DOHH2 (cell line): ENCODE data around the gene PTMS.
A peak's percentile ranks its signal among the peaks of the same experiment; 100 is the strongest.

ENCODE experiments used
- H3F3A ChIP-seq: fragments of 200-600 bp; sonication (generic), shearing (Covaris generic); 2 replicates; pipeline ENCODE4 v1.6.0; 2016; ENCODE audit warnings: antibody characterized with exemption, mild to moderate bottlenecking; ENCODE audit not compliant: control insufficient read depth, insufficient read depth
- H3K27ac ChIP-seq: fragments of 200-600 bp; sonication (generic); 2 replicates; pipeline ENCODE4 v1.5.1; 2014; ENCODE audit warnings: low read depth, mild to moderate bottlenecking, low read length, moderate library complexity
- H3K27me3 ChIP-seq: fragments of 200-600 bp; sonication (generic); 2 replicates; pipeline ENCODE4 v1.6.1; 2014; ENCODE audit warnings: mild to moderate bottlenecking, low read length, mixed read lengths; ENCODE audit not compliant: control insufficient read depth
- H3K36me3 ChIP-seq: fragments of 200-600 bp; sonication (generic); 2 replicates; pipeline ENCODE4 v1.6.1; 2014; ENCODE audit warnings: mild to moderate bottlenecking, low read length, moderate library complexity, mixed read lengths; ENCODE audit not compliant: control insufficient read depth
- H3K4me1 ChIP-seq: fragments of 200-600 bp; sonication (generic); 2 replicates; pipeline ENCODE4 v1.6.1; 2014; ENCODE audit warnings: mild to moderate bottlenecking, low read length, mixed read lengths; ENCODE audit not compliant: control insufficient read depth
- H3K4me2 ChIP-seq: fragments of 200-600 bp; sonication (generic); 2 replicates; pipeline ENCODE4 v1.6.0; 2014; ENCODE audit warnings: mild to moderate bottlenecking, low read length, moderate library complexity
- H3K4me3 ChIP-seq: fragments of 200-600 bp; sonication (generic); 2 replicates; pipeline ENCODE4 v1.5.1; 2014; ENCODE audit warnings: mild to moderate bottlenecking, low read length, mixed read lengths
- H3K79me2 ChIP-seq: fragments of 200-600 bp; sonication (generic); 2 replicates; pipeline ENCODE4 v1.6.1; 2014; ENCODE audit warnings: mild to moderate bottlenecking, low read length, mixed read lengths; ENCODE audit not compliant: control insufficient read depth
- H3K9me2 ChIP-seq: fragments of 200-600 bp; sonication (generic); replicated peaks from 2 replicates; pipeline ENCODE4 v1.6.1; 2014; ENCODE audit warnings: mild to moderate bottlenecking, low read length, mixed read lengths; ENCODE audit not compliant: control insufficient read depth
- H3K9me3 ChIP-seq: fragments of 200-600 bp; sonication (generic); 2 replicates; pipeline ENCODE4 v1.6.1; 2014; ENCODE audit warnings: antibody characterized with exemption, low read length, mixed read lengths; ENCODE audit not compliant: control insufficient read depth, insufficient read depth
- H4K20me1 ChIP-seq: fragments of 200-600 bp; sonication (generic); 2 replicates; pipeline ENCODE4 v1.6.0; 2014; ENCODE audit warnings: low read depth, mild to moderate bottlenecking, antibody characterized with exemption, low read length, moderate library complexity; ENCODE audit not compliant: control insufficient read depth, insufficient read depth
- CTCF ChIP-seq: fragments of 200-600 bp; sonication (generic); IDR thresholded peaks from one replicate; pipeline ENCODE4 v1.5.1; 2014; ENCODE audit warnings: antibody characterized with exemption, mild to moderate bottlenecking, low read depth, low read length; ENCODE audit not compliant: poor library complexity, severe bottlenecking
- EZH2phosphoT487 ChIP-seq: fragments of 200-600 bp; sonication (generic); IDR thresholded peaks from 2 replicates; pipeline ENCODE4 v1.6.1; 2017; ENCODE audit warnings: borderline replicate concordance, mild to moderate bottlenecking, antibody characterized with exemption, low read length, moderate library complexity, mixed read lengths

Gene PTMS

DNA sequence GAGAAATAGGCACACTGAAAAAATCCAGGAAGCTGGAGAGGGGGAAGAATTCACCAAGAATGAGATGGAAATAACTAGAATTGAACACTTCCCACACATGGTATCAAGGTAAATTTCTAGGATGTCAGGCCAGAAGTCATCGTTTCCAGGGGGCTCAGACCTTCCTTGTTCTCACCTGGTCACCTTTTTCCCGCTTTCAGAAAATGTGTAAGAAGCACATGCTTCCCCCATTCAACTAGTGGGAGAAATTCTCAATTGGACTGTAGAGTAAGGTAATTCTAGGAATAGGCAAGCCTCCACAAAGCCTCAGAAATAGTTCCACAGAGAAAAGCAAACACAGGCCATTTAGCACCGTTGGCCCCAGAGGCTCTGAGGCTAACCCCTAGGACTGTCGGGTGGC lies 2.8 kb upstream of the PTMS start:
- Histone ChIP-seq H3F3A (peaks cover 12% of the 10 kb centered on the region), H4K20me1 (peaks cover 3% of the 10 kb centered on the region; the same call in 1 of the 2 replicates), H3K36me3 (no peaks in the 10 kb centered on the region), H3K27me3 (no peaks in the 10 kb centered on the region), H3K79me2 (peaks cover 9% of the 10 kb centered on the region), H3K9me3 (no peaks in the 10 kb centered on the region), H3K27ac (no peak overlapping the region), H3K9me2 (no peaks in the 10 kb centered on the region), H3K4me1 (peaks cover 45% of the 10 kb centered on the region), H3K4me2 (no peak overlapping the region), H3K4me3 (no peak overlapping the region)
- TF ChIP-seq CTCF (no peak), EZH2phosphoT487 (no peak)

GRCh38 chr12:6764011-6764828 lies 1.9 kb upstream of the PTMS start:
- Histone ChIP-seq H3K9me2 (no peaks in the 10 kb centered on the region), H3K36me3 (no peaks in the 10 kb centered on the region), H3K4me3 (peak overlapping the region; percentile 56), H3K4me1 (peaks cover 37% of the 10 kb centered on the region), H3F3A (peaks cover 13% of the 10 kb centered on the region), H3K79me2 (peaks cover 9% of the 10 kb centered on the region), H3K9me3 (no peaks in the 10 kb centered on the region), H3K4me2 (peak overlapping the region; percentile 64), H4K20me1 (peaks cover 3% of the 10 kb centered on the region; the same call in 1 of the 2 replicates), H3K27ac (no peak overlapping the region), H3K27me3 (no peaks in the 10 kb centered on the region)
- no peak for TF ChIP-seq CTCF
- no peak for TF ChIP-seq EZH2phosphoT487

DNA sequence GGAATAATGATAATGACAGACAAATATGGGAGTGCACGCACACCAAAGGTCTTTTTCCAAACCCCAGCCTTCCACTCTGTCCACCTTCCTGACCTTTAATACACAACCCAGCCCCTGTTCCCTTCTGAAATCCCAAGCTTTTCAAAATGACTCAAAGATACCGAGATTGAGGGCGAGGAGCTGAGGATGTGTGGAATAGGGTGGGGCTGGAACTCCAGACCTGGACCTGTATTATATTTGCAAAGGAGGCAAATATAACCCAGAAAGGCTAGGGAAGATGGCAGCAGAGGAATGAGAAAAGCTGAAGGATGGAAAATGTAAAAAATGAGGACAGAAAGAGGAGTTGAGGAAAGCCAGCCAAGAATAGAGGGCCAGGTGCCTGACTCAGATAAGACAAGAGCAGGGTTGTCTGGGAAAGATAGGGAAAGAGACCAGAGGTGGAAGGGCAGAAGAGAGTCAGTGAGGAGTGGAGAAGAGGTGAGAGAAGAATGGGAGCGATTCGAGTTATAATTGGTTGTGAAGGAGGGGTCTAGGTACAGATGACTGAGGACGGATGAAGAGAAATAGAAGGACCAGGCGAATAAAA lies 1.0 kb upstream of the PTMS start:
- H3K4me2 ChIP-seq = peak overlapping the region; percentile 64
- peaks cover 3% of the 10 kb centered on the region; the same call in 1 of the 2 replicates for H4K20me1 ChIP-seq
- peaks cover 13% of the 10 kb centered on the region for H3F3A ChIP-seq
- H3K9me3 ChIP-seq = no peaks in the 10 kb centered on the region
- no peaks in the 10 kb centered on the region for H3K27me3 ChIP-seq
- peak overlapping the region; percentile 77 for H3K4me3 ChIP-seq
- peaks cover 9% of the 10 kb centered on the region for H3K79me2 ChIP-seq
- H3K4me1 ChIP-seq = peaks cover 37% of the 10 kb centered on the region
- no peaks in the 10 kb centered on the region for H3K36me3 ChIP-seq
- no peak overlapping the region for H3K27ac ChIP-seq
- H3K9me2 ChIP-seq = no peaks in the 10 kb centered on the region
- TF ChIP-seq EZH2phosphoT487 (no peak), CTCF (no peak)
